HTR-8/SVneo (cell line): ENCODE data around the gene NFE2L3.

Source experiments
- DNase-seq: peaks from one replicate; pipeline ENCODE4 v3.0.0; 2011; ENCODE audit warnings: low spot score, mixed read lengths; ENCODE audit not compliant: insufficient read length
- FAIRE-seq: peaks from 2 replicates; lab custom pipeline; 2011; peaks lifted over from hg19 to GRCh38; lab: Jason Lieb, UNC

The NFE2L3 gene

DNA sequence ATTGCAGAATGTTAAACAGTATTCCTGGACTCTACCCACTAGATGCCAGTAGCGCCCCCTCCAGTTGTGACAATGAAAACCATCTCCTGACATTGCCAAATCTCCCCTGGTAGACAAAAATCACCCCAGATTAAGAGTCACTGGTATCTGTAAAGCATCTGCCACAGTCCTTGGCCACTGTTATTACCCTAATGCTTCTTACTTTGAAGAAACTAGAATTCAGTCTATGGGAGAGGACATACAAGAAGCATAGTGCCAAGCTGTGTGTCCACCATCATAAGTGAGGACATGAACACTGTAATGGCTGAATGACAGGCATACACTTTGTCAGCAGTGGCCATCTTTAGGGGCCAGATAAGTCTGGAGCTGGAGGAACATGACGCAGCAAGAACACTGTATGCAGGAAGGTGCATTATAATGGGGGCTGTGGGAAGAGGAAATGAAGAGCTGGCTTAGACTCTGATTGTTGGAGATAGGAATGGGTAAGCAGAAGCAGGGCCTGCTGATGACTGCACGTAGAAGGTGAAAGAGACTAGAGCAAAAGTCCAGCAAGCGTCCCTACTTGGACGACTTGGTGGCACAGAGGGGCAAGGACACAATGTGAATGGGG lies 82.0 kb downstream of the NFE2L3 start:
- FAIRE-seq (no peak), DNase-seq (no peak)
